ENCODE measurements around the gene NET1.

The NET1 gene

GRCh38 chr10:5506751-5507648 lies 94.6 kb downstream of the NET1 start:
- Histone ChIP-seq H3K9me3 (no peaks in the 10 kb centered on the region), H3K4me3 (ENCODE audit: low read depth, low read length) (no peak overlapping the region), H3K36me3 (no peaks in the 10 kb centered on the region), H3K4me1 (no peaks in the 10 kb centered on the region), H3K27me3 (no peaks in the 10 kb centered on the region; the same call in 1 of the 2 replicates)
- no peak for DNase-seq
- no peak for TF ChIP-seq CTCF (IDR thresholded peaks at IDR 0.05; ENCODE audit: low read depth, low read length)

GRCh38 chr10:5507649-5508131 lies 95.3 kb downstream of the NET1 start:
- H3K27me3 ChIP-seq: no peaks in the 10 kb centered on the region; the same call in 1 of the 2 replicates

GRCh38 chr10:5508161-5508604 lies 95.8 kb downstream of the NET1 start:
- DNase-seq: no peak
- no peaks in the 10 kb centered on the region for H3K36me3 ChIP-seq
- TF ChIP-seq CTCF (IDR thresholded peaks at IDR 0.05; ENCODE audit: low read depth, low read length): no peak
- H3K9me3 ChIP-seq: no peaks in the 10 kb centered on the region
- no peaks in the 10 kb centered on the region for H3K4me1 ChIP-seq
- no peaks in the 10 kb centered on the region; the same call in 1 of the 2 replicates for H3K27me3 ChIP-seq
- no peak overlapping the region for H3K4me3 ChIP-seq (ENCODE audit: low read depth, low read length)

More at GRCh38 chr10:5507649-5508131, 95.3 kb downstream of the NET1 start:
- no peaks in the 10 kb centered on the region for H3K9me3 ChIP-seq
- no peak overlapping the region for H3K4me3 ChIP-seq (ENCODE audit: low read depth, low read length)
- no peaks in the 10 kb centered on the region for H3K36me3 ChIP-seq
- no peaks in the 10 kb centered on the region for H3K4me1 ChIP-seq
- no peak for DNase-seq
- TF ChIP-seq CTCF (IDR thresholded peaks at IDR 0.05; ENCODE audit: low read depth, low read length): no peak

Data from BE2C (cell line).